A549 (cell line): ENCODE results near the gene HCN4. TPM values are rescaled to one million over a fixed set of nuclear protein-coding genes. Genes with fewer than 3 reads are reported as not detected.

Experiments used
- ATAC-seq, 2 experiments: fragments of 200-7000 bp in 1 of 2; fragments of >200 bp in 1 of 2; cut with Nextera tagmentation in 1 of 2; cut with Tn5 transposase in 1 of 2; 3 replicates each; pipeline versions ENCODE4 v1.8.0 to v1.9.1; 2018 to 2020; ENCODE audit warnings: mild to moderate bottlenecking in 1 of 2, moderate library complexity in 1 of 2
- CTCF ChIA-PET: fragments of 300-600 bp; sonication (Branson Sonifier 250); formaldehyde crosslinking; extraction: SDS; loops from one replicate; lab custom pipeline; 2021; ENCODE audit warnings: antibody characterized with exemption, inconsistent platforms; lab: Yijun Ruan, JAX
- POLR2A ChIA-PET: fragments of 350-600 bp; formaldehyde crosslinking; extraction: SDS; loops from one replicate; lab custom pipeline; 2021; ENCODE audit warnings: antibody characterized with exemption, inconsistent platforms; lab: Yijun Ruan, JAX
- DNase-seq, 2 experiments: peaks; one replicate each; pipeline versions ENCODE4 v3.0.0 to v3.0.0-alpha.2; 2011 to 2016; ENCODE audit warnings: low read depth in 1 of 2, low spot score in 1 of 2
- FAIRE-seq: peaks from 2 replicates; lab custom pipeline; 2011; peaks lifted over from hg19 to GRCh38; lab: Jason Lieb, UNC
- H3K27ac ChIP-seq, 2 experiments: fragments of >200 bp; sonication (Bioruptor Twin); formaldehyde crosslinking; 3 replicates each; pipeline ENCODE4 v1.5.1; 2016 to 2017
- H3K4me1 ChIP-seq: fragments of >200 bp; sonication (Bioruptor Twin); formaldehyde crosslinking; 3 replicates; pipeline ENCODE4 v1.6.1; 2016
- H3K4me2 ChIP-seq: fragments of >200 bp; sonication (Bioruptor Twin); formaldehyde crosslinking; 3 replicates; pipeline ENCODE4 v1.6.1; 2016
- H3K4me3 ChIP-seq: fragments of >200 bp; sonication (Bioruptor Twin); formaldehyde crosslinking; 3 replicates; pipeline ENCODE4 v1.5.1; 2016
- H3K9me3 ChIP-seq: fragments of >200 bp; sonication (Bioruptor Twin); formaldehyde crosslinking; 3 replicates; pipeline ENCODE4 v1.6.1; 2016
- CBX2 ChIP-seq: fragments of 200-600 bp; sonication (generic); IDR thresholded peaks from 2 replicates; pipeline ENCODE4 v1.6.1; 2016; ENCODE audit warnings: low read depth, mild to moderate bottlenecking, borderline replicate concordance
- CBX8 ChIP-seq: fragments of 200-600 bp; sonication (generic); IDR thresholded peaks from 2 replicates; pipeline ENCODE4 v1.6.1; 2016
- CHD4 ChIP-seq: fragments of 200-600 bp; sonication (generic); IDR thresholded peaks from 2 replicates; pipeline ENCODE4 v1.6.1; 2016; ENCODE audit warnings: antibody characterized with exemption, mild to moderate bottlenecking, borderline replicate concordance
- EP300 ChIP-seq, 2 experiments: fragments of >200 bp; sonication (Bioruptor Twin); formaldehyde crosslinking; IDR thresholded peaks; 2 replicates in 1 of 2; 3 replicates in 1 of 2; pipeline ENCODE4 v1.6.1; 2016 to 2017
- FOXS1 ChIP-seq: fragments of 250-450 bp; sonication (Bioruptor Pico); IDR thresholded peaks from 2 replicates; pipeline ENCODE4 v1.5.0; 2020; ENCODE audit warnings: mild to moderate bottlenecking, moderate library complexity
- GATA3 ChIP-seq: IDR thresholded peaks from 2 replicates; pipeline ENCODE4 v1.6.1; 2012; ENCODE audit warnings: borderline replicate concordance
- HDAC2 ChIP-seq: fragments of 200-600 bp; sonication (generic); IDR thresholded peaks from 2 replicates; pipeline ENCODE4 v1.6.1; 2016
- HOXB13 ChIP-seq: fragments of 250-450 bp; sonication (Bioruptor Pico); IDR thresholded peaks from 2 replicates; pipeline ENCODE4 v1.5.0; 2020; ENCODE audit warnings: low read depth, mild to moderate bottlenecking, moderate library complexity
- JUN ChIP-seq, 2 experiments: fragments of >200 bp; sonication (Bioruptor Twin); formaldehyde crosslinking; IDR thresholded peaks; 2 replicates in 1 of 2; 3 replicates in 1 of 2; pipeline ENCODE4 v1.6.1; 2016 to 2017
- JUNB ChIP-seq: fragments of >200 bp; sonication (Bioruptor Twin); formaldehyde crosslinking; IDR thresholded peaks from 2 replicates; pipeline ENCODE4 v1.6.1; 2016
- MAFK ChIP-seq: fragments of 450-650 bp; IDR thresholded peaks from 2 replicates; pipeline ENCODE4 v1.6.1; 2014; ENCODE audit not compliant: partially characterized antibody
- NFE2L2 ChIP-seq: fragments of 150-350 bp; conservative IDR thresholded peaks from 2 replicates; pipeline ENCODE4 v1.6.1; 2014; ENCODE audit warnings: low read length
- RAD21 ChIP-seq, 2 experiments: fragments of >200 bp in 1 of 2; sonication (Bioruptor Twin) in 1 of 2; formaldehyde crosslinking in 1 of 2; IDR thresholded peaks in 1 of 2; conservative IDR thresholded peaks in 1 of 2; 2 replicates in 1 of 2; 3 replicates in 1 of 2; pipeline ENCODE4 v1.6.1; 2012 to 2018; ENCODE audit warnings: inconsistent platforms in 1 of 2
- SMC3 ChIP-seq: fragments of >200 bp; sonication (Bioruptor Twin); formaldehyde crosslinking; IDR thresholded peaks from 3 replicates; pipeline ENCODE4 v1.6.1; 2018; ENCODE audit warnings: inconsistent platforms
- ZNF302 ChIP-seq: fragments of 250-450 bp; sonication (Bioruptor Pico); IDR thresholded peaks from 2 replicates; pipeline ENCODE4 v1.9.0; 2021; ENCODE audit warnings: inconsistent platforms, mild to moderate bottlenecking, moderate library complexity
- WGBS: methylation state at CpG from one replicate; pipeline ENCODE4 v1.1.6; 2017; ENCODE audit errors: missing lambda C conversion rate; 5-methylcytosine and 5-hydroxymethylcytosine counted together
- polyA plus RNA-seq, 4 experiments: library from polyadenylated mRNA; depleted of rRNA in 3 of 4; stranded (reverse); fragments of >200 nt; fragmentation: RNase III in 1 of 4; extraction: RNeasy Plus Mini Kit Qiagen cat#74134 plus additional on column Dnase treatment in 1 of 4; gene quantifications; 2 replicates in 3 of 4; 3 replicates in 1 of 4; pipeline ENCODE4 v1.2.3, GENCODE V29; 2011 to 2017
- TF ChIP-seq, protein P1 (sequence below): fragments of >200 bp; sonication (Bioruptor Twin); formaldehyde crosslinking; IDR thresholded peaks from 3 replicates; pipeline ENCODE4 v1.6.1; 2016
- TF ChIP-seq, protein P2 (sequence below): IDR thresholded peaks from 2 replicates; pipeline ENCODE4 v1.6.1; 2012; ENCODE audit warnings: low read depth, borderline replicate concordance
- TF ChIP-seq, protein P3 (sequence below): fragments of >200 bp; sonication (Bioruptor Twin); formaldehyde crosslinking; IDR thresholded peaks from 3 replicates; pipeline ENCODE4 v1.5.1; 2016
- TF ChIP-seq, protein P4 (sequence below): fragments of 150-350 bp; IDR thresholded peaks from 2 replicates; pipeline ENCODE4 v1.6.1; 2014; ENCODE audit warnings: low read depth, mild to moderate bottlenecking, low read length
- TF ChIP-seq, protein P5 (sequence below): fragments of 250-450 bp; sonication (Bioruptor Pico); IDR thresholded peaks from 2 replicates; pipeline ENCODE4 v1.5.0; 2020; ENCODE audit warnings: low read depth, mild to moderate bottlenecking, moderate library complexity
- TF ChIP-seq, protein P6 (sequence below): IDR thresholded peaks from 2 replicates; pipeline ENCODE4 v1.6.1; 2012

Gene HCN4
- polyA plus RNA-seq, 2 of the 4 experiments (the other 2 are of a cell fraction): 0.03 to 0.09 TPM

DNA sequence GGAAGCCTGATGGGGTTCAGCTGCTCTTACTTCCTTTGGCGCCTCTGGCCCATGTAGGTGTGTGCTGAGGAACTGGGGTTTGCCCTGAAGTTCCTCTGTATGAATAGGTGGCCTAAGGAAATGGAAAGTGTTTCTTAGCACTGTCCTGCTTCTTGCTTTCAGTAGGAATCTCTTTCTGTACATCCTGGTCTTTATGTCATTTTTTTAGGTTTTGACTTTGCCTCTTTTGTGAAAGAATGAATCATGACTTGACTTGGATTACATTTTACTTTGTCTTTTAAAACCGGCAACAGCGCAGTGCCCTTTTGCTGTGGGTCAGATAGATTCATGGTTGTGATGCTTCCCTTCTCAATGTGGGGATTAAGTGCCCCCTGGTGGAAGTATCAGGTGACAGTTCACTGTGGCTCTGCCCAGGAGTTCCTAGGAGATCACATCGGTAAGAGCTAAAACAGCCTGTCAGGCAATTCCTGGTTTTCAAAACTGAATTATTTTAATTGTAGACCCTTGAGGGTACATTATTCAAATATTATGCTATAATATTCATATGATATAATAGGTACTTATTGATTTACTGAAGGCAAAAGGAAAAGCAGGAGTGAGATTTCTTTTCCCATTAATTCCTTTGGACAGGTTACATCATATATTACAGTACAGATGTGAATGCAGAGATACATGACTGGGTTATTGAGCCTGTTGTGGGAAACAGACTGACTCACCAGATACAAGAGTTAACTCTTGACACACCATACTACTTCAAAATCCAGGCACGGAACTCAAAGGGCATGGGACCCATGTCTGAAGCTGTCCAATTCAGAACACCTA, 95.4 kb downstream of the HCN4 start:
- CTCF ChIA-PET: interaction anchor here (0.6 to 10.1 kb wide), 34 partner anchors 10 to 601 kb away, joined by 3 to 112 read pairs (median 4); no protein-coding TSS in a partner anchor
- no peak overlapping the region for H3K4me2 ChIP-seq
- H3K4me1 ChIP-seq: peaks cover 9% of the 10 kb centered on the region; the same call in 1 of the 3 replicates
- 37% methylated on average over 5 of the region's 5 CpGs for WGBS
- POLR2A ChIA-PET: no interaction called here
- peak; percentile 88 for FAIRE-seq
- TF ChIP-seq, protein P1, sequence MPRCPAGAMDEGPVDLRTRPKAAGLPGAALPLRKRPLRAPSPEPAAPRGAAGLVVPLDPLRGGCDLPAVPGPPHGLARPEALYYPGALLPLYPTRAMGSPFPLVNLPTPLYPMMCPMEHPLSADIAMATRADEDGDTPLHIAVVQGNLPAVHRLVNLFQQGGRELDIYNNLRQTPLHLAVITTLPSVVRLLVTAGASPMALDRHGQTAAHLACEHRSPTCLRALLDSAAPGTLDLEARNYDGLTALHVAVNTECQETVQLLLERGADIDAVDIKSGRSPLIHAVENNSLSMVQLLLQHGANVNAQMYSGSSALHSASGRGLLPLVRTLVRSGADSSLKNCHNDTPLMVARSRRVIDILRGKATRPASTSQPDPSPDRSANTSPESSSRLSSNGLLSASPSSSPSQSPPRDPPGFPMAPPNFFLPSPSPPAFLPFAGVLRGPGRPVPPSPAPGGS: no peak
- TF ChIP-seq ZNF302 (CRISPR knock-in tag): no peak
- peak; percentile 71 for TF ChIP-seq SMC3
- TF ChIP-seq, protein P2, sequence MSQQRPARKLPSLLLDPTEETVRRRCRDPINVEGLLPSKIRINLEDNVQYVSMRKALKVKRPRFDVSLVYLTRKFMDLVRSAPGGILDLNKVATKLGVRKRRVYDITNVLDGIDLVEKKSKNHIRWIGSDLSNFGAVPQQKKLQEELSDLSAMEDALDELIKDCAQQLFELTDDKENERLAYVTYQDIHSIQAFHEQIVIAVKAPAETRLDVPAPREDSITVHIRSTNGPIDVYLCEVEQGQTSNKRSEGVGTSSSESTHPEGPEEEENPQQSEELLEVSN: no peak
- no peak for TF ChIP-seq NFE2L2
- TF ChIP-seq, protein P3, sequence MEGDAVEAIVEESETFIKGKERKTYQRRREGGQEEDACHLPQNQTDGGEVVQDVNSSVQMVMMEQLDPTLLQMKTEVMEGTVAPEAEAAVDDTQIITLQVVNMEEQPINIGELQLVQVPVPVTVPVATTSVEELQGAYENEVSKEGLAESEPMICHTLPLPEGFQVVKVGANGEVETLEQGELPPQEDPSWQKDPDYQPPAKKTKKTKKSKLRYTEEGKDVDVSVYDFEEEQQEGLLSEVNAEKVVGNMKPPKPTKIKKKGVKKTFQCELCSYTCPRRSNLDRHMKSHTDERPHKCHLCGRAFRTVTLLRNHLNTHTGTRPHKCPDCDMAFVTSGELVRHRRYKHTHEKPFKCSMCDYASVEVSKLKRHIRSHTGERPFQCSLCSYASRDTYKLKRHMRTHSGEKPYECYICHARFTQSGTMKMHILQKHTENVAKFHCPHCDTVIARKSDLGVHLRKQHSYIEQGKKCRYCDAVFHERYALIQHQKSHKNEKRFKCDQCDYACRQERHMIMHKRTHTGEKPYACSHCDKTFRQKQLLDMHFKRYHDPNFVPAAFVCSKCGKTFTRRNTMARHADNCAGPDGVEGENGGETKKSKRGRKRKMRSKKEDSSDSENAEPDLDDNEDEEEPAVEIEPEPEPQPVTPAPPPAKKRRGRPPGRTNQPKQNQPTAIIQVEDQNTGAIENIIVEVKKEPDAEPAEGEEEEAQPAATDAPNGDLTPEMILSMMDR: peak; percentile 90
- TF ChIP-seq, protein P4, sequence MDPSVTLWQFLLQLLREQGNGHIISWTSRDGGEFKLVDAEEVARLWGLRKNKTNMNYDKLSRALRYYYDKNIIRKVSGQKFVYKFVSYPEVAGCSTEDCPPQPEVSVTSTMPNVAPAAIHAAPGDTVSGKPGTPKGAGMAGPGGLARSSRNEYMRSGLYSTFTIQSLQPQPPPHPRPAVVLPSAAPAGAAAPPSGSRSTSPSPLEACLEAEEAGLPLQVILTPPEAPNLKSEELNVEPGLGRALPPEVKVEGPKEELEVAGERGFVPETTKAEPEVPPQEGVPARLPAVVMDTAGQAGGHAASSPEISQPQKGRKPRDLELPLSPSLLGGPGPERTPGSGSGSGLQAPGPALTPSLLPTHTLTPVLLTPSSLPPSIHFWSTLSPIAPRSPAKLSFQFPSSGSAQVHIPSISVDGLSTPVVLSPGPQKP: no peak
- peak; percentile 77 to 80 for TF ChIP-seq RAD21 (conservative IDR thresholded peaks at IDR 0.05 in 1 of 2, IDR thresholded peaks at IDR 0.05 in 1 of 2)
- TF ChIP-seq GATA3: no peak
- no peak overlapping the region for H3K27ac ChIP-seq
- ATAC-seq: peak; percentile 99 to 100
- DNase-seq: peak; percentile 68 to 69
- H3K4me3 ChIP-seq: no peak overlapping the region
- H3K9me3 ChIP-seq: no peaks in the 10 kb centered on the region

DNA sequence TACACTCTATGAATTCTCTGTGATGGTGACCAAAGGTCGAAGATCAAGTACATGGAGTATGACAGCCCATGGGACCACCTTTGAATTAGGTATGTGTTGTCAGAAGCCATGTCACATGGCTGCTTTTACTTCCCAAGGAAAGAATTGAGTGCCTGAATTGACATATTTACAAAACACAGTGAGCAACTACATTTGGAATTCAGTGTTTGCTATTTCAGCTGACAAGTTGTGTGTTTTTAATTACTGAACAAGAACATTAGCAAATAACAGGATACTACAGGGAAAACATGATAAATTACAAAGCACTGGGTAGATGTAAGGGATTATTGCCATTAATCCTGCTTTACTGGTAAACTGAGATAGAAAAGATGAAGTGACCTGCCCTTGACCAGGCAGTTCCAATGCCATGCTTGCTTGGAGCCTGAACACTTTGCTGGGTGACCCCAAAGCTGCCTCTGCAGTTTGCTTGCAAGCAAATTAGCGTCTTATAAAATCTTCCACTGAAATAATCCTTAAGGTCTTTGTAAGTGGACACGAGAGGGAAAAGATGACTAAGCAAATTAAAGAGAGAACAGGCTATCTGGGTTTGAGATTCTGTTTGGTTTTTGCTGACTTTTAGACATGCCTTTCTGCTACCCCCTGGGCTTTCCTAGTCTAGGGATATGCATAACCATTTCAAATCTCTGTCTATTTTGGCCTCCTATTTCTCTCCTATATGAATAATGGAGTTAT, 98.2 kb downstream of the HCN4 start:
- ChIA-PET CTCF (interaction anchor here (1.2 to 10.1 kb wide), 5 partner anchors 15 to 549 kb away, joined by 3 to 112 read pairs (median 3); no protein-coding TSS in a partner anchor), POLR2A (no interaction called here)
- WGBS: 77% methylated on average over 3 of the region's 3 CpGs
- Histone ChIP-seq H3K27ac (peak overlapping the region in 1 of 2 experiments; percentile 48; a peak in 2 of 6 replicates), H3K4me2 (no peak overlapping the region), H3K4me1 (peaks cover 9% of the 10 kb centered on the region; the same call in 1 of the 3 replicates), H3K4me3 (no peak overlapping the region), H3K9me3 (no peaks in the 10 kb centered on the region)
- ATAC-seq: no peak
- DNase-seq: no peak
- TF ChIP-seq CBX8 (no peak), FOXS1 (CRISPR knock-in tag) (no peak), JUN (IDR thresholded peaks at IDR 0.05) (no peak), GATA3 (no peak), CBX2 (no peak), NFE2L2 (peak; percentile 71), CHD4 (no peak), EP300 (IDR thresholded peaks at IDR 0.05) (no peak), HOXB13 (CRISPR knock-in tag) (no peak), JUNB (no peak), MAFK (peak; percentile 93), SMC3 (no peak), HDAC2 (no peak)
- TF ChIP-seq, protein P5, sequence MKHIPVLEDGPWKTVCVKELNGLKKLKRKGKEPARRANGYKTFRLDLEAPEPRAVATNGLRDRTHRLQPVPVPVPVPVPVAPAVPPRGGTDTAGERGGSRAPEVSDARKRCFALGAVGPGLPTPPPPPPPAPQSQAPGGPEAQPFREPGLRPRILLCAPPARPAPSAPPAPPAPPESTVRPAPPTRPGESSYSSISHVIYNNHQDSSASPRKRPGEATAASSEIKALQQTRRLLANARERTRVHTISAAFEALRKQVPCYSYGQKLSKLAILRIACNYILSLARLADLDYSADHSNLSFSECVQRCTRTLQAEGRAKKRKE (CRISPR knock-in tag): no peak
- TF ChIP-seq, protein P6, sequence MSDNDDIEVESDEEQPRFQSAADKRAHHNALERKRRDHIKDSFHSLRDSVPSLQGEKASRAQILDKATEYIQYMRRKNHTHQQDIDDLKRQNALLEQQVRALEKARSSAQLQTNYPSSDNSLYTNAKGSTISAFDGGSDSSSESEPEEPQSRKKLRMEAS: no peak
- FAIRE-seq: peak; percentile 46
